ENCODE results near the gene PRSS50.

The PRSS50 gene

GRCh38 chr3:46680298-46680826 lies 37.3 kb downstream of the PRSS50 start:
- no peak for ATAC-seq
- no peak for TF ChIP-seq TSHZ2 (CRISPR knock-in tag; IDR thresholded peaks at IDR 0.05)
- TF ChIP-seq ZNF70 (CRISPR knock-in tag; IDR thresholded peaks at IDR 0.05): no peak
- TF ChIP-seq ZNF565 (CRISPR knock-in tag; conservative IDR thresholded peaks at IDR 0.05; ENCODE audit: low read depth): no peak
- no peak for TF ChIP-seq CREB5 (CRISPR knock-in tag; IDR thresholded peaks at IDR 0.05; ENCODE audit: low read depth)
- no peak for TF ChIP-seq ZFP30 (CRISPR knock-in tag; IDR thresholded peaks at IDR 0.05)
- no peak for TF ChIP-seq GLIS3 (CRISPR knock-in tag; IDR thresholded peaks at IDR 0.05)
- no peak for TF ChIP-seq TCF4 (CRISPR knock-in tag; IDR thresholded peaks at IDR 0.05; ENCODE audit: borderline replicate concordance)
- no peak for TF ChIP-seq POU6F1 (CRISPR knock-in tag; IDR thresholded peaks at IDR 0.05; ENCODE audit: borderline replicate concordance, low read depth)
- TF ChIP-seq CSDC2 (CRISPR knock-in tag; IDR thresholded peaks at IDR 0.05): no peak
- TF ChIP-seq ZFP3 (CRISPR knock-in tag; IDR thresholded peaks at IDR 0.05): no peak
- TF ChIP-seq OSR1 (CRISPR knock-in tag; IDR thresholded peaks at IDR 0.05): no peak
- no peak for TF ChIP-seq ISL1 (CRISPR knock-in tag; IDR thresholded peaks at IDR 0.05)
- TF ChIP-seq PPARA (CRISPR knock-in tag; IDR thresholded peaks at IDR 0.05; ENCODE audit: borderline replicate concordance): no peak
- no peak for TF ChIP-seq ZC3H10 (CRISPR knock-in tag; IDR thresholded peaks at IDR 0.05)
- no peak for TF ChIP-seq ESRRG (CRISPR knock-in tag; IDR thresholded peaks at IDR 0.05)
- TF ChIP-seq TOX (CRISPR knock-in tag; IDR thresholded peaks at IDR 0.05; ENCODE audit: borderline replicate concordance): no peak
- no peak for TF ChIP-seq ZNF8 (CRISPR knock-in tag; IDR thresholded peaks at IDR 0.05)
- no peak for TF ChIP-seq ARNTL (CRISPR knock-in tag; IDR thresholded peaks at IDR 0.05; ENCODE audit: borderline replicate concordance, low read depth)

GRCh38 chr3:46679681-46680080 lies 38.0 kb downstream of the PRSS50 start:
- TF ChIP-seq ISL1 (CRISPR knock-in tag; IDR thresholded peaks at IDR 0.05) (no peak), CSDC2 (CRISPR knock-in tag; IDR thresholded peaks at IDR 0.05) (no peak), OSR1 (CRISPR knock-in tag; IDR thresholded peaks at IDR 0.05) (no peak), CREB5 (CRISPR knock-in tag; IDR thresholded peaks at IDR 0.05; ENCODE audit: low read depth) (no peak), TSHZ2 (CRISPR knock-in tag; IDR thresholded peaks at IDR 0.05) (no peak), TCF4 (CRISPR knock-in tag; IDR thresholded peaks at IDR 0.05; ENCODE audit: borderline replicate concordance) (no peak), ARNTL (CRISPR knock-in tag; IDR thresholded peaks at IDR 0.05; ENCODE audit: borderline replicate concordance, low read depth) (no peak), GLIS3 (CRISPR knock-in tag; IDR thresholded peaks at IDR 0.05) (no peak), ZNF70 (CRISPR knock-in tag; IDR thresholded peaks at IDR 0.05) (no peak), PATZ1 (CRISPR knock-in tag; IDR thresholded peaks at IDR 0.05; ENCODE audit: borderline replicate concordance) (no peak), ZFP30 (CRISPR knock-in tag; IDR thresholded peaks at IDR 0.05) (no peak)
- no peak for ATAC-seq
